Fibroblast of the aortic adventitia (primary cell): Measurements from ENCODE around the gene LYRM7. TPM values are rescaled to one million over a fixed set of nuclear protein-coding genes. Genes with fewer than 3 reads are reported as not detected.
A peak's percentile ranks its signal among the peaks of the same experiment; 100 is the strongest.

Experiments
- DNase-seq: peaks from one replicate; pipeline ENCODE4 v3.0.0-alpha.2; 2010; ENCODE audit warnings: low read depth
- H3K4me3 ChIP-seq: 2 replicates; pipeline ENCODE4 v1.5.1; 2011; ENCODE audit warnings: low read depth, mild to moderate bottlenecking, control low read depth, low read length, moderate library complexity
- total RNA-seq: library from RNA; depleted of rRNA; stranded (reverse); fragments of >200 nt; gene quantifications from 2 replicates; pipeline ENCODE4 v1.2.3, GENCODE V29; 2012; ENCODE audit warnings: low replicate concordance
- TF ChIP-seq, protein P1 (sequence below): IDR thresholded peaks from 2 replicates; pipeline ENCODE4 v1.5.1; 2011; ENCODE audit warnings: mild to moderate bottlenecking, low read length, control low read depth, inconsistent platforms; ENCODE audit not compliant: insufficient read depth

LYRM7 gene
- total RNA-seq, 1 donor: 12.9 TPM

DNA sequence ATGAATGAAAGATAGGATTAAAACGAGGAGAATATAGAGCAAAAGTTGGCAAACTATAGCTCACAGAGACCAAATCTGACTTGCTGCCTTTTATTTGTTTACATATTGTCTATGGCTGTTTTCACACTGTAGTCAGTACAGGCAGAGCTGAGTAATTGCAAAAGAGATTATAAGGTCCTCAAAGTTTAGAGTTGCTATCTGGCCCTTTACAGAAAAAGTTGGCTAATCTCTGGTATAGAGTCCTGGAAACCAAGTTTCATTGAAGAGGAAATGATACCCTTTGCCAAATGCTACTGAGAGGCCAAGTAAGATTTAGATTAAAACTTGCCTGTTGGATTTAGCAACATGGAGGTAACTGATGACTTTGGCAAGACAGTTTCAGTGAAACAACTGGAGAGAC lies 36.0 kb downstream of the LYRM7 start:
- TF ChIP-seq, protein P1, sequence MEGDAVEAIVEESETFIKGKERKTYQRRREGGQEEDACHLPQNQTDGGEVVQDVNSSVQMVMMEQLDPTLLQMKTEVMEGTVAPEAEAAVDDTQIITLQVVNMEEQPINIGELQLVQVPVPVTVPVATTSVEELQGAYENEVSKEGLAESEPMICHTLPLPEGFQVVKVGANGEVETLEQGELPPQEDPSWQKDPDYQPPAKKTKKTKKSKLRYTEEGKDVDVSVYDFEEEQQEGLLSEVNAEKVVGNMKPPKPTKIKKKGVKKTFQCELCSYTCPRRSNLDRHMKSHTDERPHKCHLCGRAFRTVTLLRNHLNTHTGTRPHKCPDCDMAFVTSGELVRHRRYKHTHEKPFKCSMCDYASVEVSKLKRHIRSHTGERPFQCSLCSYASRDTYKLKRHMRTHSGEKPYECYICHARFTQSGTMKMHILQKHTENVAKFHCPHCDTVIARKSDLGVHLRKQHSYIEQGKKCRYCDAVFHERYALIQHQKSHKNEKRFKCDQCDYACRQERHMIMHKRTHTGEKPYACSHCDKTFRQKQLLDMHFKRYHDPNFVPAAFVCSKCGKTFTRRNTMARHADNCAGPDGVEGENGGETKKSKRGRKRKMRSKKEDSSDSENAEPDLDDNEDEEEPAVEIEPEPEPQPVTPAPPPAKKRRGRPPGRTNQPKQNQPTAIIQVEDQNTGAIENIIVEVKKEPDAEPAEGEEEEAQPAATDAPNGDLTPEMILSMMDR: no peak
- peak; percentile 45 for DNase-seq
- no peak overlapping the region for H3K4me3 ChIP-seq

DNA sequence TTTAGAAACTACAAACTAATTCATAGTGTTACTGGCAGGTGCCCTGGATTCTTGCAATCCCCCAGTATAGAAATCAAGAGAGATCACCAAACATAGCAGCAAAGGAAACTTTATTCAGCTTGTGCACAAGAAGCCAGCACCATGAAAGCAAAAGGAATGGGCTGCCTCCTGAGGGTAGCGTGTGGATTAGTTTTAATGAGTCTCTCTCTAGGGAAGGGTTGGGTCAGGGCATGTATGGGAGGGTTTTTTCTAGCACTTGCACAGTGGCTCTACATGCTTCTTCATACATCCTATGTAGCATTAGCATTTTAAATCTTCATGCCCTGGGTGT lies 38.4 kb downstream of the LYRM7 start:
- no peak overlapping the region for H3K4me3 ChIP-seq
- TF ChIP-seq, protein P1: no peak
- DNase-seq: no peak

DNA sequence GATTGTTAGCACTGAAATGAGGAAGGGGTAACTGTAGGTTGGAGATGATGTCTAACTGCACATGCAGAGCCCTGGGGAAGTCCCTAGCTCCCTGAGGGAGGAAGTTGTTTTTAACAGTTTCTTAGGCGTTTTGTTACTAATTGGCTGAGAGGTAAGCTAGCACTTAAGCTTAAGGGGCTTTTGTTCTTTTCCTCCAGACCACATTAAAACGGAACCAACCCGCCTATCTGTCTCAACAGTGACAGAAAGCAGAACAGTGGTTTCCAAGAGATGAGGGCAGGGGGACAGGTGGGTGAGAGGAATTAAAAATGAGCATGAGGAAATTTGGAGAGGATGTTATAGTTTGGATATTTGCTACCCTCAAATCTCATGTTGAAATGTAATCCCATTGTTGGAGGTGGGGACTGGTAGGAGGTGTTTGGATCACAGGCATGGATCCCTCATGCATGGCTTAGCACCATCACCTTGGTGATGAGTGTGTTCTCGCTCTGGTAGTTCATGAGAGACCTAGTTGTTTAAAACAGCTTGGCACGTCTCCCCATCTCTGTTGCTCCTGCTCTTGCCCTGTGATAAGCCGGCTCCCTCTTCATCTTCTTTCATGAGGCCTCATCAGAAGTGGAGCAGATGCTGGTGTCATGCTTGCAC lies 38.9 kb downstream of the LYRM7 start:
- TF ChIP-seq, protein P1: no peak
- no peak for DNase-seq
- H3K4me3 ChIP-seq: no peak overlapping the region

DNA sequence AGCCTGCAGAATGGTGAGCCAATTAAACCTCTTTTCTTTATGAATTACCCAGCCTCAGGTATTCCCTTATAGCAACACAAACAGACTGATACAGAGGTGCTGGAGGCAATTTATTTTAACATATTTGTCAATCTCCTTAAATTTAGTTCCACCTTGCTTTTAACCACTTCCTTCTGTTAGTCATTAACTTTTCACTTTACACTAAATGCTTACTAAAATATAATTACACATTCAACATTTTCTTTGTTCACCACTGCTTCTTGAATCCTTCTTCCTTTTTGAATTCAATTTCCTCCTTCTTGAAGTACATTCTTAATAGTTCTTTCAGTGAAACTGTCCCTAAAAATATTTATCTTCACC lies 39.4 kb downstream of the LYRM7 start:
- TF ChIP-seq, protein P1: no peak
- no peak for DNase-seq
- no peak overlapping the region for H3K4me3 ChIP-seq

DNA sequence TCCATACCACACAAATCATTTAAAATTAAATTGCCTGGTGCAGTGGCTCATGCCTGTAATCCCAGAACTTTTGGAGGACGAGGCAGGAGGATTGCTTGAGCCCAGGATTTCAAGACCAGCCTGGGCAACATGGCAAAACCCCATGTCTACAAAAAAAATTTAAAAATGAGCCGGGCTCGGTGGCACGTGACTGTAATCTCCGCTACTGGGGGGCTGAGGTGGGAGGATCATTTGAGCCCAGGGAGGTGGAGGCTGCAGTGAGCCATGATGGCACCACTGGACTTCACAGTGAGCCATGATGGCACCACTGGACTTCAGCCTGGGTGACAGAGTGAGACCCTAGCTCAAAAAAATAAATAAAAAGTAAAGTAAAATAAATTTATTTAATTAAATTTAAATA lies 40.9 kb downstream of the LYRM7 start:
- no peak overlapping the region for H3K4me3 ChIP-seq
- TF ChIP-seq, protein P1: no peak
- no peak for DNase-seq

DNA sequence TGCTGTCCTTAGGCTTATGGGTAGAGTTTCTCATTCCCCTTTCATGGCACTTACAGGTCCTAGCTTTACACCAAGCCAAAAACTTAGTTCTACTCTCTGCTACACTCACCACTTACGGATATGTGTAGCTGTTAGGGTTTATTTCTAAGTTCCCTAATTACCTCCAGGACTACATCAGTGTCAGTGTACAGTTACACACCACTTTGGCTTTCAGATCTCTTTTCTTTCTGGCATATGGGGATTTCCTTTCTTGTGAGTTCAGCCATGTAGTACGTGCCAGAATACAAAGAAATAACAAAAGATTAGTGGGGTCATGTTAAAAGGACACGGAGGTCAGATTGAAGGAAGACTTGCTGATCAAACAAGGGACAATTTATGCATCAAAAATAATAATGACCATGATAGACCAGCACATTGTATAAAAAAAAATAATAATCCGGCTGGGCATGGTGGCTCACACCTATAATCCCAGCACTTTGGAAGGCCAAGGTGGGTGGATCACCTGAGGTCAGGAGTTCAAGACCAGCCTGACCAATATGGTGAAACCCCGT lies 41.8 kb downstream of the LYRM7 start:
- TF ChIP-seq, protein P1: no peak
- no peak overlapping the region for H3K4me3 ChIP-seq
- no peak for DNase-seq
